GM19328 (cell line): ENCODE results near the gene FXYD7.

Experiments
- ATAC-seq: cut with Tn5 transposase; IDR thresholded peaks from one replicate; pipeline ENCODE4 v1.9.1; 2021; ENCODE audit warnings: mild to moderate bottlenecking, moderate library complexity; ENCODE audit not compliant: unreplicated experiment

Gene FXYD7

DNA sequence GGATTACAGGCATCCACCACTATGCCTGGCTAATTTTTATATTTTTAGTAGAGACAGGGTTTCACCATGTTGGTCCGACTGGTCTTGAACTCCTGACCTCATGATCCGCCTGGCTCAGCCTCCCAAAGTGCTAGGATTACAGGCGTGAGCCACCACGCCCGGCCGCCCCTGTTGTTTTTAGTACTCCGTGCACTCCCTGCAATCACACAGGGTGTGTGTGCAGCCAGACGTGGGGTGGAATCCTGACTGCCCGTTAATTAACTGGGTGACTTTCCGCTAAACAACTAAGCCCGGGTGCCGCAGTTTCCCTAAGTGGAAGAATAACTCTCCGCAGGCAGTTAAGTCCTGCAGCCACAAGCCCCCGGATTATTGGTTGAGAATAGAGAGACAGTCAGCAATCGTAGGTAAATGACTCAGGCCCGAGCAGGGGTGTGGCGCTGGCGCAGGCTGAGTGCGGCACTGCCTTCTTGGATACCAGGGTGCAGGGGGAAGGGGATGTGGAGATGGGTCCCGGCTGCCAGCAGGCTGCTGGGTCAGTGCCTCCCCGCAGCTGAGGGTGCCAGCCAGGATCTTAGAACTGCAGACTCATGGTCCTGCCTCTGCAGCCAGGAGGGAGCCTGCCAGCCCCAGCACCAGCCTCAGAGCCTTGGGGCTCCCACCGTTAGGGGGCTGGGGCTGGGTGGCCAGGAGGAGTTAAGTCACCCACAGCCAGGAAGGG lies 33.5 kb upstream of the FXYD7 start:
- no peak for ATAC-seq

DNA sequence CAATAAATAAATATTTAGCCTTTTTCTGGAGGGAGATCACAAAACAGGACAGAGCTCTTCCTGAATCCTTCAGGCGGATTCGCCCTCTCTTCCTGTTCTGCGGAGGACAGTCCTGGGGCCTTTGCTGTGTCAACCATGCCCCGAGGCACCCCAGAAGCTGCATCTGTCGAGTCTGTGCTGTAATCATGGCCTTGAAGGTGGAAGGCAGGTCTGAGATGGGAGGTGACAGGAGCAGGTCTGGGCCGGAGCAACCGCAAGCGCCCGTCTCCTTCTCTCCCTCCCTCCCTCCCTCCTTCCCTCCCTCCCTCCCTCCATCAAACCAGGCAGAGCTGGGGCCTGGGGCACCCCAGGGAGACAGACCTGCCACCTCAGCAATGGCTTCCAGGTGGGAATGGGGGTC lies 32.1 kb upstream of the FXYD7 start:
- ATAC-seq, result no peak

GRCh38 chr19:35112995-35113688 lies 29.9 kb upstream of the FXYD7 start:
- no peak for ATAC-seq

DNA sequence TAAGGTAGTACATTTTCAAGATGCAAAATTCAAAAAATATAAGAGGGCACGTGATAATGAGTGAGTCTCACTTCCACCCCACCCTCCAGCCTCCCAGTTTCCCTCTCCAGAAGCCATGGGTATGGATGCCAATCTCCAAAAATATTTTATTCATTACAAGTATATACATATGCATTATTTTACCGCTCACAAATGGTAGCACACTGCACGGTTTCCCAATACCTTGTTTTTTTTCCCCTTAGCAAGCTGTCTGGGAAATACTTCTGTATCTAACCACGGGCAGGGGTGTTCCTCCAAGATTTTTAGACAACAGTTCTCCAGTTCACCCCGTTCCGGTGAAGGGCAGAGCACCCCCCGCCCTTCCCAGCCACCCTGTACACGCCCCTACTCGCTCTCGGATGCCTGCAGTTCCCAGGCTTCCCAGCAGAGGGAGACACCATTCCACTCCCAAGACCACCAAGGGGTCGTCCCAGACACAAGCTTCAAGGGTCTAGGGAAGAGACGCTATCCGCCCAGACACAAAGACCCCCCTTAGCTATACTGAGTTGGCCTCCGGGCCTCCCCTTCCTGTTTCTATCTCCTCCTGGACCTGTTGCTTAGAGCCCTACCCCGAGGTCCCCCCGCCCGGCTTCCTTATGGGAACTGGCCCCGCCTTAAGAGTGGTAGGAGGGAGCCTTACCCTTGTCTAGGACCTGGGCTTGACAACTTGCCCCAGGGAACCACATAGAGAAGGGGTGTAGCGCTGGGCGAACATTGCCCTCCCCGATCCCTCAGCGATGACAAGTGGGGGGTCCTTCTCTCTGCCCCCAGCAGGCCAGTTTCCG lies 28.5 kb upstream of the FXYD7 start:
- ATAC-seq, result no peak

DNA sequence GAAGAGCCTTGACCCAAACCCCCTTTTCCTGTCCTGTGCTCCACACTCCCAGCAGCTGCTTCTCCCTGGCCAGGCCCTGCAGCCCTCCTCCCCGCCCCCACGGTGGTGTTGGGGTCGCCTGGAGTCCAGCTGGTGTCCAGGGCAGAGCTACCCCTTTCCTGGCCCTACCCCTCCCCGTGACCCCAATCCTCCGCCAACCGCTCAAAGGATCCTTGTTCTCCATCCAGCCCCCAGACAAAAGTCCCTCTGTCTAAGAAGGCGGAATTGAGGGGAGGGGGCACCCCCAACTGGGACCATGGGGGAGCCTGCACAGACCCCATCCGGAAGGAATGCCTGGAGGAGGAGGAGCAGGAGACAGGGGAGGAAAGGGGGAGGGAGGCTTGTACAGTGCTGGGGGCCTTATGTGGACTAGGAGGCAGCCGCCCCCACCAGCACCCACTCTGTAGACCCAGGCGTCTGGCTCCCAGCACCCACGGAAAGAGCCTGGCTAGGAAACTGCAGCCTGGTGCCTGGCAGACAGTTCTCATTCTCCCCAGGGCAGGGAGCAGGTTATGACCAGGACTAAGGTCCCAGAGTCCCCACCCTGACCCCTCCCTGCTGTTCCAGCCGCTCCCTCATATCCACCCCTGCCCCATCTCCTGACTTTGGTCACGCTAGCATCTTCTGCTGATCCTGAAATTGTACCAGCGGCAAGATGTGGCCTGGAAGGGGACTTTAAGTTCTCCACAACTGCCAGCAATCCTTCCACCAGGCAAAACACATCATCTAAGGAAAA lies 27.7 kb upstream of the FXYD7 start, which contains the start of gene FXYD3:
Gene FXYD3, plus strand, starts transcription at position 647 of the 775 bp plus-strand sequence. CDS start 3,554 bp downstream, outside the sequence.
- no peak for ATAC-seq

GRCh38 chr19:35116072-35116801 lies 26.8 kb upstream of the FXYD7 start:
- ATAC-seq, result no peak

- ATAC-seq, result no peak
Observed at GRCh38 chr19:35117116-35117515, 25.9 kb upstream of the FXYD7 start.

DNA sequence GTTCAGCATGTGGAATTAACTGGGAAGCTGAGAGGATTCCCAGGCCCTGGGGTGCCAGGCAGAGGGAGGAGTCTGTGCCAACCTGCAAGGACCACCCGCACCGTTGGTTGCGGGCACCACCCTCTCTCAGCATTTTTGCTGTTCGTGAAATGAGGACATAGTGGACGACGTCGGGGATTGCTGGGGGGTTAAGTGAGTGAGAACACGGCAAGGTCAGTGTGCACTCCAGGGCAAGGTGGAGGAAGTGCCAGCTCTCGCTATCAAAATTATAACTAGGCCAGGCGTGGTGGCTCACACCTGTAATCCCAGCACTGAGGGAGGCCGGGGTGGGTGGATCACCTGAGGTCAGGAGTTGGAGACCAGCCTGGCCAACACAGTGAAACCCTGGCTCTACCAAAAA lies 25.3 kb upstream of the FXYD7 start:
- ATAC-seq, result no peak

GRCh38 chr19:35118268-35119020 lies 24.6 kb upstream of the FXYD7 start:
- ATAC-seq, result no peak

DNA sequence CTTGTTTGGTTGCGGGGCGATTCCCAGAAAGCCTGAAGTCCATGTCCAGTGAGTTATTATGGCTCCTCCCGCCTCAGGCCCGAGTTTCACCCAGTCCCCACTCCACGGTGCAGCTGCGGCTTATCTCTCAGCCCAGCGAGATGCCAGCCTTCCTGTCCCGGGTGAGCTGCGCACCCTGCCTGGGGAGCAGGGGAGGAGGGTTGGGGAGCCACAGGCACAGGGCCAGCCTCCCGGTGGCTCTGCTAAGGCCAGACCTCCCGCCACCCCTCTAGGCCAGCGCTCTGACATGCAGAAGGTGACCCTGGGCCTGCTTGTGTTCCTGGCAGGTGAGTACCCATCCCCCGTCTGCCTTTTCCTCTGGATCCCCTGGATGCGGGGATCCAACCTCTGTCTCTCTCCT lies 24.0 kb upstream of the FXYD7 start:
- ATAC-seq, result no peak

GRCh38 chr19:35119578-35120155 lies 23.4 kb upstream of the FXYD7 start:
- no peak for ATAC-seq

- ATAC-seq, result no peak
Observed at GRCh38 chr19:35120492-35120891, 22.6 kb upstream of the FXYD7 start.

DNA sequence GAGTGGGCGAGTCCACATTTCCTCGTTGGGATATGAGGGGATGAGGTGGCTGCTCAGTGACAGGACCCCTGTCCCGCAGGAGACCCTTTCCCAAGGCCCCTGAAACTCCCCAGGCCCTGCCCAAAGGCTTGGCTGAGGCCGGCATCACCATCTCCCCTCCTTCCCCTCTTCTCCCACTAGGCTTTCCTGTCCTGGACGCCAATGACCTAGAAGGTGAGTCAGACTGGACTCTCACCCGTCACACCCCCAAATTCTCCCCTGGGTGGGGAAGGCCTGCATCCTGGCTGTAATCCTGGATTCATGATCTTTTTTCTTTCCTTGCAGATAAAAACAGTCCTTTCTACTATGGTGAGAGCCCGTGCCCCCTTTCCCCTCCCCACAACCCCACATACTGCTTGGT lies 22.2 kb upstream of the FXYD7 start:
- no peak for ATAC-seq

GRCh38 chr19:35122687-35123551 lies 20.1 kb upstream of the FXYD7 start:
- no peak for ATAC-seq

DNA sequence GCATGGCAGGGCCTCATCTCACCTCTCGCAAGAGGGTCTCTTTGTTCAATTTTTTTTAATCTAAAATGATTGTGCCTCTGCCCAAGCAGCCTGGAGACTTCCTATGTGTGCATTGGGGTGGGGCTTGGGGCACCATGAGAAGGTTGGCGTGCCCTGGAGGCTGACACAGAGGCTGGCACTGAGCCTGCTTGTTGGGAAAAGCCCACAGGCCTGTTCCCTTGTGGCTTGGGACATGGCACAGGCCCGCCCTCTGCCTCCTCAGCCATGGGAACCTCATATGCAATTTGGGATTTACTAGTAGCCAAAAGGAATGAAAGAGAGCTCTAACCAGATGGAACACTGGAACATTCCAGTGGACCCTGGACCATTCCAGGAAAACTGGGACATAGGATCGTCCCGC lies 19.5 kb upstream of the FXYD7 start:
- ATAC-seq, result no peak

- no peak for ATAC-seq
Observed at GRCh38 chr19:35124098-35125060, 18.7 kb upstream of the FXYD7 start.

DNA sequence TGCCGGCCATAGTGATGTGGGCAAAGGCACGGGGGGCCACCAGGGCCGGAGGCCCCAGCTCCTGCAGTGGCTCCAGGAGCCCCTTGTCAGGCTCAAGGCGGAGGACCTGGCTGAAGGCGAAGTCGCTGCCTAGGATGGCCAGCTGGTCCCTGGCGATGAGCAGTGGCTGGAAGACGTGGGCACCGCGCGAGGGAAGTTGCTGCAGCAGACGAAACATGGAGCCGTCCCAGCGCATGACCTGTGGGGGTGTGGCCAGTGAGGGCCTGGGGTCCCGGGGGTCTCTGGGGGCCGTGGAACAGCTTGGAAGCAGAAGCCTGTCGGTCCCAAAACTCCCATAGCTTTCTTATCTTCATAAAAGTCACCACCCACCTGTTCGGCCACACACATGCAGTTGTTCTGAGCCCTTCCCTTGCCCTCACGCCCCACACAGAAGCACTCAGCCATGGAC lies 17.8 kb upstream of the FXYD7 start:
- no peak for ATAC-seq
